Psoas muscle (tissue), 8 donors: ENCODE measurements around the gene FAM193B. TPM values are rescaled to one million over a fixed set of nuclear protein-coding genes. Genes with fewer than 3 reads are reported as not detected.
"Not testable (repeated sequence)": the region's sequence is repeated elsewhere in the genome, so short reads cannot be mapped to it uniquely, and the experiment has no call there.

Source experiments
- ATAC-seq, 4 donors: fragments of 200-7000 bp; cut with Tn5 transposase; one replicate each; pipeline ENCODE4 v1.9.1; 2020; ENCODE audit warnings: moderate library complexity in 3 of 4, mild to moderate bottlenecking in 2 of 4
- DNase-seq, 2 donors: peaks; one replicate each; pipeline ENCODE4 v3.0.0-alpha.2; 2020
- H3K27ac ChIP-seq: fragments of 200-600 bp; one replicate; pipeline ENCODE4 v1.8.0; 2022
- H3K27me3 ChIP-seq, 3 donors: fragments of 200-600 bp in 1 of 3; one replicate each; pipeline versions ENCODE4 v1.6.1 to v1.8.0; 2013 to 2022; ENCODE audit warnings: low read length in 2 of 3, mild to moderate bottlenecking in 2 of 3, moderate library complexity in 1 of 3; ENCODE audit not compliant: insufficient read depth in 3 of 3
- H3K36me3 ChIP-seq, 2 donors: fragments of 200-600 bp in 1 of 2; one replicate each; pipeline versions ENCODE4 v1.6.1 to v1.8.0; 2013 to 2022; ENCODE audit warnings: low read depth in 1 of 2, mild to moderate bottlenecking in 1 of 2, moderate library complexity in 1 of 2; ENCODE audit not compliant: insufficient read depth in 1 of 2
- H3K4me1 ChIP-seq: fragments of 200-600 bp; one replicate; pipeline ENCODE4 v1.8.0; 2022
- H3K4me3 ChIP-seq: fragments of 200-600 bp; one replicate; pipeline ENCODE4 v1.8.0; 2022; ENCODE audit warnings: mild to moderate bottlenecking
- H3K9me3 ChIP-seq: fragments of 200-600 bp; one replicate; pipeline ENCODE4 v1.8.0; 2022
- whole genome bisulfite sequencing, 3 donors: extraction: QIAGEN DNeasy Blood & Tissue Kit; methylation state at CpG; one replicate each; pipeline versions ENCODE4 v1.1.6 to v1.1.7; 2013; 5-methylcytosine and 5-hydroxymethylcytosine counted together
- intact Hi-C, 2 donors: fragments of 100-400 bp; cut with DNase I; formaldehyde crosslinking; loops; one replicate each; pipeline versions ENCODE4 v1.11.0 to v1.14.2; 2022
- polyA plus RNA-seq, 3 donors: library from polyadenylated mRNA; stranded (reverse); fragments of 200-250 nt; gene quantifications; one replicate each; pipeline ENCODE4 v1.2.3, GENCODE V29; 2013
- total RNA-seq, 4 donors: library from RNA; stranded (reverse); fragmentation: NEBNext Ultra II Directional in 2 of 4; extraction: Animal tissue kit (Norgen Biotek cat#: 25700) in 2 of 4; gene quantifications; one replicate each; pipeline versions ENCODE4 v1.2.1 to v1.2.4, GENCODE V29; 2021 to 2023
- TF ChIP-seq, protein P1 (sequence below): fragments of 200-600 bp; IDR thresholded peaks from one replicate; pipeline ENCODE4 v1.8.0; 2022; ENCODE audit warnings: antibody characterized with exemption
- donor health status: healthy with polysubstance abuse.
- donor health status: DM: no; HTN: no; CAD: no; lungs with moderate emphysema.
- donor health status: Bipolar disorder and iron deficiency.
- donor health status: healthy.
- donor health status: DM: yes; HTN: yes; CAD: no.
- donor health status: DM: no; HTN: no; CAD: no.
- donor health status: DM: no; HTN: no; CAD: no.
- donor health status: DM: yes; HTN: yes; CAD: no.

FAM193B gene
- total and polyA plus RNA-seq, 7 donors = 26.9 to 36.7 (median 28.4) TPM

DNA sequence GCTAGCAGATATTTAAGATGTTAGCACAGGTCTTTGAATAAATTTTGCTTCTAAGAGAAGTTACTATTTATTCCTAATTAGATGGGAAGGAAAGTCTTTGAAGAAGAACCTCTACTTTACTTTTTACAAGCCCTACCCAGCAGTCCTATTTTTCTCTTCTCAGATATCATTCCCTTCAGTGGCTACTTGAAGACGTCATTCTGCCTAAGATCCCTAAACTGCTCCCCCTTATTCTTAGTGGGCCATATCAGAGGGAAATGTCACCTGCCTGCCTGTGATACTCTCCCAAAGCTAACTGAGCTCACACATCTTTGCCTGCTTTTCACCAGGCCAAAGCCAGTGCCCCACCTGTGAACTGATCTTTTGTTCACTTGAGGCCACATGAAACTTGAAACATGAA, 21.1 kb upstream of the FAM193B start:
- H3K4me3 ChIP-seq = no peak overlapping the region
- peaks cover 0 to 2% (median 0%) of the 10 kb centered on the region in 3 donors for H3K27me3 ChIP-seq
- H3K36me3 ChIP-seq = no peaks in the 10 kb centered on the region
- DNase-seq = no peak
- no peak for ATAC-seq
- H3K9me3 ChIP-seq = no peaks in the 10 kb centered on the region
- 30 to 67% (median 51%) methylated on average over 1 of the region's 1 CpG for WGBS, 3 donors
- no peaks in the 10 kb centered on the region for H3K4me1 ChIP-seq
- TF ChIP-seq, protein P1, sequence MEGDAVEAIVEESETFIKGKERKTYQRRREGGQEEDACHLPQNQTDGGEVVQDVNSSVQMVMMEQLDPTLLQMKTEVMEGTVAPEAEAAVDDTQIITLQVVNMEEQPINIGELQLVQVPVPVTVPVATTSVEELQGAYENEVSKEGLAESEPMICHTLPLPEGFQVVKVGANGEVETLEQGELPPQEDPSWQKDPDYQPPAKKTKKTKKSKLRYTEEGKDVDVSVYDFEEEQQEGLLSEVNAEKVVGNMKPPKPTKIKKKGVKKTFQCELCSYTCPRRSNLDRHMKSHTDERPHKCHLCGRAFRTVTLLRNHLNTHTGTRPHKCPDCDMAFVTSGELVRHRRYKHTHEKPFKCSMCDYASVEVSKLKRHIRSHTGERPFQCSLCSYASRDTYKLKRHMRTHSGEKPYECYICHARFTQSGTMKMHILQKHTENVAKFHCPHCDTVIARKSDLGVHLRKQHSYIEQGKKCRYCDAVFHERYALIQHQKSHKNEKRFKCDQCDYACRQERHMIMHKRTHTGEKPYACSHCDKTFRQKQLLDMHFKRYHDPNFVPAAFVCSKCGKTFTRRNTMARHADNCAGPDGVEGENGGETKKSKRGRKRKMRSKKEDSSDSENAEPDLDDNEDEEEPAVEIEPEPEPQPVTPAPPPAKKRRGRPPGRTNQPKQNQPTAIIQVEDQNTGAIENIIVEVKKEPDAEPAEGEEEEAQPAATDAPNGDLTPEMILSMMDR = no peak
- H3K27ac ChIP-seq = no peak overlapping the region
- intact Hi-C loops = no loop called here

DNA sequence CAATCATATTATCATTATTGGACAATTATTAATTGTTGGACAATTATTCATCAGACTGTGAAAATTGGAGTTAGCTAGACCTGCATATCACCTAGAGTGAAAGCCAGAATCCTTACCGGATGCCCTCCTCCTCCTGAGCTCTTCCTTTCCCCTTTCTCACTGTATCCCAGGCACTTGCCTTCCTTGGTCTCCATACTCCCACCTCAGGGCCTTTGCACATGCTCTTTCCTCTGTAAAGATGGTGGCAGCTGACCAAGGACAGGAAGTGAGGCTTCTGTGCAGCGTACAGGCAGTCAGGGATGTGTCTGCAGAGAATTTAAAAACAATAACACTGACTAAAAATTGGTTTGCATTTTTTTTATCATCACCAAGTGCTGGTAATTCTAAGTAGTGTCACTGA, 15.5 kb upstream of the FAM193B start:
- intact Hi-C loops = no loop called here
- Histone ChIP-seq H3K27ac (no peak overlapping the region), H3K36me3 (no peaks in the 10 kb centered on the region), H3K4me3 (no peak overlapping the region), H3K27me3 (no peaks in the 10 kb centered on the region), H3K9me3 (no peaks in the 10 kb centered on the region), H3K4me1 (no peaks in the 10 kb centered on the region)
- WGBS, 3 donors = 69 to 84% (median 80%) methylated on average over 2 of the region's 2 CpGs
- no peak for DNase-seq
- TF ChIP-seq, protein P1 = no peak
- no peak for ATAC-seq

DNA sequence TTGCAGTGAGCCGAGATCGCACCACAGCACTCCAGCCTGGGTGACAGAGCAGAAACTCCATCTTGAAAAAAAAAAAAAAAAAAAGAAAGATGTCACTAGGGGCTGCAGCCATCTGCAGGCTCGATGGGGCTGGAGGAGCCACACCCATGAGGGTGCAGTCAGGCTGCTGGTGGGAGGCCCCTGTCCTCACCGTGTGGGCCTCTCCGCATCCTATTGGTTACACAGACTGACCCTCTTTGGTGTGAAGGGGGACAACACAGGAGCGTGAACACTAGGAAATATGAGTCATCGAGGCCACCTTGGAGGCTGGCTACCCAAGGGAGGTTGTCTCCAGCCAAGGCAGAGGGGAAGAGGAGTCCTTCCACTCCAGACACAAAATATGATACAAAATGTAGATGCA, 14.0 kb upstream of the FAM193B start:
- Histone ChIP-seq H3K36me3 (no peaks in the 10 kb centered on the region), H3K9me3 (no peaks in the 10 kb centered on the region), H3K27me3 (no peaks in the 10 kb centered on the region), H3K4me3 (no peak overlapping the region), H3K27ac (no peak overlapping the region), H3K4me1 (no peaks in the 10 kb centered on the region)
- TF ChIP-seq, protein P1 = no peak
- ATAC-seq (no peak), DNase-seq (no peak)
- WGBS, 3 donors = 60 to 66% (median 63%) methylated on average over 7 of the region's 7 CpGs
- intact Hi-C loops = no loop called here

DNA sequence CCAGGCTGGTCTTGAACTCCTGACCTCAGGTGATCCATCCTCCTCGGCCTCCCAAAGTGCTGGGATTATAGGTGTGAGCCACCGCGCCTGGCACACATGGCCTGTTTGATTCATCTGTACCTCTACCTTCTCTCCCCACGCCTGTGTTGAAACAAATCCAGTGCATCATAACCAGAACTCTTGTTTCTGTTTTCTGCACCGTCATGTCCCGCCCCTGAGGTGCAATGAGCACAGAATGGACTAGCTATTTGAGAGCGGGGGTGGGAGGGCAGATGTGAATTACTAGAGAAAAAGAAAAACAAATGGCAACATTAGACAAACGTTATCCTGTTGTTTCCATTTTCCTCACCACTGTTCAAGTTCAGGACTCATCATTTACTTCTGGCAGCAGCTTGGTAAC, 10.7 kb upstream of the FAM193B start:
- intact Hi-C loops = no loop called here
- Histone ChIP-seq H3K27me3 (no peaks in the 10 kb centered on the region), H3K36me3 (no peaks in the 10 kb centered on the region), H3K4me3 (no peak overlapping the region), H3K4me1 (no peaks in the 10 kb centered on the region), H3K27ac (no peak overlapping the region), H3K9me3 (no peaks in the 10 kb centered on the region)
- no peak for DNase-seq
- TF ChIP-seq, protein P1 = no peak
- no peak for ATAC-seq
- 75% methylated on average over 8 of the region's 8 CpGs for WGBS, 3 donors

DNA sequence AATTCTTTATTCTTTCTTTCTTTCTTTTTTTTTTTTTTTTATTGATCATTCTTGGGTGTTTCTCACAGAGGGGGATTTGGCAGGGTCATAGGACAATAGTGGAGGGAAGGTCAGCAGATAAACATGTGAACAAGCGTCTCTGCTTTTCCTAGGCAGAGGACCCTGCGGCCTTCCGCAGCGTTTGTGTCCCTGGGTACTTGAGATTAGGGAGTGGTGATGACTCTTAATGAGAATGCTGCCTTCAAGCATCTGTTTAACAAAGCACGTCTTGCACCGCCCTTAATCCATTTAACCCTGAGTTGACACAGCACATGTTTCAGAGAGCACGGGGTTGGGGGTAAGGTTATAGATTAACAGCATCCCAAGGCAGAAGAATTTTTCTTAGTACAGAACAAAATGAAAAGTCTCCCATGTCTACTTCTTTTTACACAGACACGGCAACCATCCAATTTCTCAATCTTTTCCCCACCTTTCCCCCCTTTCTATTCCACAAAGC, 5.1 kb upstream of the FAM193B start:
- H3K4me1 ChIP-seq = peaks cover 13% of the 10 kb centered on the region
- H3K9me3 ChIP-seq, intact Hi-C loops, H3K27ac ChIP-seq, DNase-seq, H3K4me3 ChIP-seq, ATAC-seq, H3K27me3 ChIP-seq, H3K36me3 ChIP-seq: not testable (repeated sequence)
- WGBS, 3 donors = 61 to 64% (median 64%) methylated on average over 7 to 8 of the region's 8 CpGs
